ENCODE results near the gene TOP1.

DNA sequence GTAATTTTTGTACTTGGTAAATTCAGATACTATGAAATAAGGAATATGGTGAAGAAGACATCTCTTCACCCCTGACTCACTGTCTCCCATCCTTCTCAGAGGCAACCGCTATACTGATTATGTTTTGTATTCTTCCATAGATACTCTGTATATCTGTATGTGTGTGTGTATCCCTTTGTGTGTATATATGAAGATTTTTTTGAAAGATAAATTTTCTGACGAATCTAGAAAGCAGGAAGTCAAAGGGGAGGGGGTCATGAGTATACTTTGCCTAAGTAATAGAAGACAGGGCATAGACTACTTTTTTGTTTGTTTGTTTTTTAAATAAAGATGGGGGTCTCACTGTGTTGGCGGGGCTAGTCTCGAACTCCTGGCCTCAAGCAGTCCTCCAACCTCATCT is 48.2 kb downstream of the TOP1 start:
- TF ChIP-seq, protein P1, sequence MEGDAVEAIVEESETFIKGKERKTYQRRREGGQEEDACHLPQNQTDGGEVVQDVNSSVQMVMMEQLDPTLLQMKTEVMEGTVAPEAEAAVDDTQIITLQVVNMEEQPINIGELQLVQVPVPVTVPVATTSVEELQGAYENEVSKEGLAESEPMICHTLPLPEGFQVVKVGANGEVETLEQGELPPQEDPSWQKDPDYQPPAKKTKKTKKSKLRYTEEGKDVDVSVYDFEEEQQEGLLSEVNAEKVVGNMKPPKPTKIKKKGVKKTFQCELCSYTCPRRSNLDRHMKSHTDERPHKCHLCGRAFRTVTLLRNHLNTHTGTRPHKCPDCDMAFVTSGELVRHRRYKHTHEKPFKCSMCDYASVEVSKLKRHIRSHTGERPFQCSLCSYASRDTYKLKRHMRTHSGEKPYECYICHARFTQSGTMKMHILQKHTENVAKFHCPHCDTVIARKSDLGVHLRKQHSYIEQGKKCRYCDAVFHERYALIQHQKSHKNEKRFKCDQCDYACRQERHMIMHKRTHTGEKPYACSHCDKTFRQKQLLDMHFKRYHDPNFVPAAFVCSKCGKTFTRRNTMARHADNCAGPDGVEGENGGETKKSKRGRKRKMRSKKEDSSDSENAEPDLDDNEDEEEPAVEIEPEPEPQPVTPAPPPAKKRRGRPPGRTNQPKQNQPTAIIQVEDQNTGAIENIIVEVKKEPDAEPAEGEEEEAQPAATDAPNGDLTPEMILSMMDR (IDR thresholded peaks at IDR 0.05), result no peak
- TF ChIP-seq EZH2phosphoT487 (IDR thresholded peaks at IDR 0.05), result no peak

Measured in neural progenitor cell (in vitro differentiated cells).